GM20000 (cell line): ENCODE data around the gene PLGRKT.
"Not testable (repeated sequence)": the region's sequence is repeated elsewhere in the genome, so short reads cannot be mapped to it uniquely, and the experiment has no call there.

Source experiments
- DNase-seq: peaks from one replicate; pipeline ENCODE4 v3.0.0; 2012; ENCODE audit warnings: low spot score
- TF ChIP-seq, protein P1 (sequence below): IDR thresholded peaks from 2 replicates; pipeline ENCODE4 v1.5.1; 2012; ENCODE audit warnings: mild to moderate bottlenecking, control low read depth; ENCODE audit errors: extremely low read depth, missing control alignments

The PLGRKT gene

DNA sequence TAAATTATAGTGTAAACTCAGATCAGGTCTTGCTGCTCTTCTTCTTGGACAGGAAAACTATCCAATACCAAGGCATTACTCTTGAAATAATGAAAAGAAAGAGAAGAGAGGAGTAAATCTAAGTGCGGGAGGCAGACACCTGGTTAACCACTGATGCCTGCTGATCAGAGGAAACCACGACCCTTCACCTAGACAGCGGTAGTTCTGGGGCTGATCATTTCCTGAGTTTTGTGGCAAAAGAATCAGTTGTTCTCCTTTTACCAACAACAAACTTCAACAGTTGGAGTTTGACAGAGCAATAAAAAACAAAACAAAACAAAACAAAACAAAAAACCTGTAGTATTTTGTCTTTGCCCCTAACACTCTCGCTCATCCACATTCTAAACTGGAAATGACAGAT, 101.0 kb downstream of the PLGRKT start:
- no peak for DNase-seq
- TF ChIP-seq, protein P1, sequence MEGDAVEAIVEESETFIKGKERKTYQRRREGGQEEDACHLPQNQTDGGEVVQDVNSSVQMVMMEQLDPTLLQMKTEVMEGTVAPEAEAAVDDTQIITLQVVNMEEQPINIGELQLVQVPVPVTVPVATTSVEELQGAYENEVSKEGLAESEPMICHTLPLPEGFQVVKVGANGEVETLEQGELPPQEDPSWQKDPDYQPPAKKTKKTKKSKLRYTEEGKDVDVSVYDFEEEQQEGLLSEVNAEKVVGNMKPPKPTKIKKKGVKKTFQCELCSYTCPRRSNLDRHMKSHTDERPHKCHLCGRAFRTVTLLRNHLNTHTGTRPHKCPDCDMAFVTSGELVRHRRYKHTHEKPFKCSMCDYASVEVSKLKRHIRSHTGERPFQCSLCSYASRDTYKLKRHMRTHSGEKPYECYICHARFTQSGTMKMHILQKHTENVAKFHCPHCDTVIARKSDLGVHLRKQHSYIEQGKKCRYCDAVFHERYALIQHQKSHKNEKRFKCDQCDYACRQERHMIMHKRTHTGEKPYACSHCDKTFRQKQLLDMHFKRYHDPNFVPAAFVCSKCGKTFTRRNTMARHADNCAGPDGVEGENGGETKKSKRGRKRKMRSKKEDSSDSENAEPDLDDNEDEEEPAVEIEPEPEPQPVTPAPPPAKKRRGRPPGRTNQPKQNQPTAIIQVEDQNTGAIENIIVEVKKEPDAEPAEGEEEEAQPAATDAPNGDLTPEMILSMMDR: no peak

DNA sequence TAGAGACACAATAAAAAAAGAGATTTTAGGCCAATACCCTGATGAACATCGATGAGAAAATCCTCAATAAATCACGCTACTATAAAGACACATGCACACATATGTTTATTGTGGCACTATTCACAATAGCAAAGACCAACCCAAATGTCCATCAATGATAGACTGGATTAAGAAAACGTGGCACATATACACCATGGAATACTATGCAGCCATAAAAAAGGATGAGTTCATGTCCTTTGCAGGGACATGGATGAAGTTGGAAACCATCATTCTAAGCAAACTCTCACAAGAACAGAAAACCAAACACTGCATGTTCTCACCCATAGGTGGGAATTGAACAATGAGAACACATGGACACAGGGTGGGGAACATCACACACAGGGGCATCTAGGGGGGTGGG, 106.4 kb downstream of the PLGRKT start:
- not testable (repeated sequence) for DNase-seq

DNA sequence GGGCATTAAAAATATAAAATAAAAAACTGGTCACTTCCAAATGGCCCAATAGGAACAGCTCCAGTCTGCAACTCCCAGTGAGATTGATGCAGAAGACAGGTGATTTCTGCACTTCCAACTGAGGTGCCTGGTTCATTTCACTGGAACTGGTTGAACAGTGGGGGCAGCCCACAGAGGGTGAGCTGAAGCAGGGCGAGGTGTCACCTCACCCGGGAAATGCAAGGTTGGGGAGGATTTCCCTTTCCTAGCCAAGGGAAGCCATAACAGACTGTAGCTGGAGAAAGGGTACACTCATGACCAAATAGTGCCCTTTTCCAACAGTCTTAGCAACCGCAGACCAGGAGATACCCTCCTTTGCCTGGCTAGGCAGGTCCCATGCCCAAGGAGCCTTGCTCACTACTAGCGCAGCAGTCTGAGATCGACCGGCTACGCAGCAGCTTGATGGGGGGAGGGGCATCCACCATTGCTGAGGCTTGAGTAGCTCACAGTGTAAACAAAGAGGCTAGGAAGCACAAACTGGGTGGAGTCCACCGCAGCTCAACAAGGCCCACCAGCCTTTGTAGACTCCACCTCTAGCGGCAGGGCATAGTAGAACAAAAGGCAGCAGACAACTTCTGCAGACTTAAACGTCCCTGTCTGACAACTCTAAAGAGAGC, 110.7 kb downstream of the PLGRKT start:
- TF ChIP-seq, protein P1: no peak
- no peak for DNase-seq

DNA sequence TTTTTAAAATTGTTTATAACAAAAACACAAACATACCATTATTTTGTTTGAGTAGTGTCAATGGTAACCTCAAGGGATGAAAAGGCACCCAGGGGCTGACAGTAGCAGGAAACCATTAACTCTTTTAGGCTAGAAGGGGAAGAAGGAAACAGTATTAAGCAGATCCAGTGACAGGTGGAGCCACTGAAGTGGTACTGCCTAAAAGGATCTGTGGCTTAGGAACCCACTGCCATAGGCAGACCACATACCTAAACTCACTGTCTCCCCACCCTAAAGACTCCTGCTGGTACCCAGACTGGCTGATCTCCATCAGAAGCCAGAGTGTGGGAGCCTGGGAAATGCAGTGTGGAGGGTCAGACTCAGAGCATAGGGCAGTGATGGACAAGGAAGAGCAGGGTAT, 111.5 kb downstream of the PLGRKT start:
- no peak for DNase-seq
- TF ChIP-seq, protein P1: no peak

DNA sequence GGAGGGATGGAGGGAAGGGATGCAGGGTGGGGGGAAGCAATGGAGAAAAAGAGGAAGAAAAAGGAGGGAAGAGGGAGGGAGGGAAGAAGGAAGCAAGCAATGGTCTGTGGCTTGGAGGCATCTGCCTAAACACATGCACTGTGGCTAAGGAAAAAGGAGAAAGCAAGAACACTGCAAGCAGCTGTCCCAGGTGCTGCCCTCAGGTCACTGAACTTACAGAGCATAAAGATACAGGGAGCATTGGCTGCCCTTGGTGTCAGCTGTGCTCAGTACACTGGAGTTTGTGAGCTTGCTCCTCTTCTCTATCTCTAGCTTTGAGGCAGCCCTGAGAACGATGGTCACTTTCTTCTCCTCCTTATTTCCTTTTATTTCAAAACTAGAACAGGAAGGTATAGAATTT, 116.1 kb downstream of the PLGRKT start:
- DNase-seq: not testable (repeated sequence)

DNA sequence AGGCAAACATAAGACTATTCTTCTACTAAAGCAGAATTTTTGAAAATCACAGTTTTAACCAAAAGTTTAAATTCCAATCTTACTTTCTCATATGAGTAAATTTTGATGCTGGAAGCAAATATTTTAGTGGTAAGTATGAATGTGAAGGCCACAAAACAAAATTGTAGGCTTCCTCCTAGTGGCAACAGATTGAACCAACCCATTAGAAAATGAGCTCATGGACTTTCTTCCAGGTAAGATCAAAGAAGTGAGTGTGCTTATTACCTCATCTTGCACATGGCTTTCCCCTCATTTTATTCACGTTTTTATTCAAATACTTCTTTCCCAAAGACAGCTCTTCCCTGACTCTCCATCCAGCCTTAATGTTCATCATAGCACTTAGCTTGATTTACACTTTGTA, 116.7 kb downstream of the PLGRKT start:
- DNase-seq: no peak
- TF ChIP-seq, protein P1: no peak

DNA sequence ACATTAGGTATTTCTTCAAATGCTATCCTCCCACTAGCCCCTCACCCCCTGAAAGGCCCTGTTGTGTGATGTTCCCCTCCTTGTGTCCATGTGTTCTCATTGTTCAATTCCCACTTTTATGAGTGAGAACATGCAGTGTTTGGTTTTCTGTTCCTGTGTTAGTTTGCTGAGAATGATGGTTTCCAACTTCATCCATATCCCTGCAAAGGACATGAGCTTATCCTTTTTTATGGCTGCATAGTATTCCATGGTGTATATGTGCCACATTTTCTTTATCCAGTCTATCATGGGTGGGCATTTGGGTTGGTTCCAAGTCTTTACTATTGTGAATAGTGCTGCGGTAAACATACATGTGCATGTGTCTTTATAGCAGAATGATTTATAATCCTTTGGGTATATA, 121.3 kb downstream of the PLGRKT start:
- not testable (repeated sequence) for DNase-seq

DNA sequence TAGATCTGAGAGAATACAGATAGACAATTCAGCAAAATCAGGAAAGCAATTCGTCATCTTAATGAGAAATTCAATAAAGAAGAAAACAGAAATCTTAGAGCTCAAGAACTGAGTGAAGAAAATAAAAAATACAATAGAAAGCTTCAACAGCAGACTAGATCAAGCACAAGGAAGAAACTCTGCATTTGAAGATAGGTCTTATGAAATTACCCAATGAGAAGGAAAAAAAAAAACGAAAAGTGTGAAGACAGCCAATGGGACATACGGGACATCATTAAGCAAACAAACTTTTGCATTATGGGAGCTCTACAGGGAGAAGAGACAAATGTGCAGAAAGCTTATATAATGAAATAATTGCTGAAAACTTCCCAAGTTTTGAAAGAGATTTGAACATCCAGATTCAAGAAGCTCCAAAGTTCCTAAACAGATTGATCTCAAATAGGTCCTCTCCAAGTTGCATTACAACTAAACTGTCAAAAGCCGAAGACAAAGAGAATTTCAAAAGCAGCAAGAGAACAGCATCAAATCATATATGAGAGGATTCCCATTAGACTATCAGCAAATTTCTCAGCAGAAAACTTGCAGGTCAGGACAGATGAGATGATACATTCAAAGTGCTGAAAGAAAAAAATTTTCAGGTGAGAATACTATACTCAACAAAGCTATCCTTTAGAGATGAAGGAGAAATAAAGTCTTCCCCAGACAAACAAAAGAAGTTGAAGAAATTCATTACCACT, 122.4 kb downstream of the PLGRKT start:
- TF ChIP-seq, protein P1: no peak
- DNase-seq: no peak

DNA sequence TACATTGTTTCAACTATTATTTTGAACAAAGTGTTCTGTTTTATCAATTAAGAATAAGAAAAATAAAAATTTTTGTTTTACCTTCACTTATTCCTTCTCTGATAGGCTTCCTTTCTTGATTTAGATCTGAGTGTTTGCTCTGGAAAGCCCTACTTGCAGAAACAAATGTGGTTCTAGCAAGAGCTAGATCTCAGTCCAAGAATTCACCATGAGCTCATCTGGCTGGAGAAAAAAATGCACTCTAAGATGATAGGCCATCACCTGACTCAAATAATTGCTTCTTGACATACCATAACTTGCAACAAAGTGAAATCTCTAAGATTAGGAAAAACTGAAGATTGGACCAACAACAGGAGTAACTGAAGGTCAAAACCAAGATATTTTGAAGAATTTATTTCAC, 126.9 kb downstream of the PLGRKT start:
- TF ChIP-seq, protein P1: no peak

More for the DNA sequence above, 126.9 kb downstream of the PLGRKT start:
- DNase-seq: no peak
